Measurements from ENCODE around the gene PPP2R5D.

PPP2R5D gene

DNA sequence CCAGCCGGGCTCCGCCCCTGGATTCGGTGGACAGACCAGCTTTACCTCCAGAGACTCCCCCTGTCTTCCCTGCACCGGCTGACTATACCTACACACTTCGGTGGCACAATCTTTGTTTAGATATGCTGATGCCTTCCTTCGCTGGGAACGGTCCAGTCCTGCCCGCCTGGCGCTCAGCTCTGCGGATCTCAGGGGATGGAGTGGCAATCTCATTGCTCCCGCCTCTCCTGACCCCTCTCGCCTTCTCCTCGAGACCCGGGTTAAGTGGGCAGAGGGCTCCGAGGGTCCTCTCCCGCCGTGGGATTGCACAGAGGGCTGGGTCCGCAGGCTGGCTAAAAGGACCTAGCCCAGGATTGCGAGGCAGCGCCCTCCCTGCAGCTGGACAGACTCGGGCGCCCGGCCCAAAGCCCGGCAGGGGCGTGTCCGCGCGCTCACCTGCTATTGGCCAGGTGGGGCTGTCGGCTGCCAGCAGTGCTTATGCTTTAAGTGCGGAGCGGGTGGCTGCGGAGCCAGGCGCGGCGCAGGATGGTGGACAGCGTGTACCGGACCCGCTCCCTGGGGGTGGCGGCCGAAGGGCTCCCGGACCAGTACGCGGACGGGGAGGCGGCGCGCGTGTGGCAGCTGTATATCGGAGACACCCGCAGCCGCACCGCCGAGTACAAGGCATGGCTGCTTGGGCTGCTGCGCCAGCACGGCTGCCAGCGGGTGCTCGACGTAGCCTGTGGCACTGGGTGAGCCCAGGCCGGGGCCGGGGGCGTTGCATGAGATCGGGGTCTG is 23.9 kb upstream of the PPP2R5D start, which contains the start of gene GNMT:
Gene GNMT (plus strand): TSS at position 512 of the 777 bp plus-strand sequence. CDS start 14 bp downstream, at position 526.
- no peaks in the 10 kb centered on the region for H3K4me1 ChIP-seq (ENCODE audit: low read length)
- H3K27ac ChIP-seq (ENCODE audit: low read length) = no peak within 1 kb of the TSS
- no peaks in the 10 kb centered on the region for H3K36me3 ChIP-seq (replicated peaks; ENCODE audit: low read depth, low read length)
- H3K9me3 ChIP-seq (ENCODE audit: insufficient read depth, low read length) = no peaks in the 10 kb centered on the region
- no peak within 1 kb of the TSS for H3K4me3 ChIP-seq (ENCODE audit: low read length)
- H4K20me1 ChIP-seq (ENCODE audit: insufficient read depth, low read length) = no peaks in the 10 kb centered on the region
- no peaks in the 10 kb centered on the region for H3K79me2 ChIP-seq (ENCODE audit: low read length)
- no peak within 1 kb of the TSS for H3K4me2 ChIP-seq (ENCODE audit: low read length)
- H3K9ac ChIP-seq (ENCODE audit: low read length) = no peak within 1 kb of the TSS
- TF ChIP-seq EZH2phosphoT487 (IDR thresholded peaks at IDR 0.05; ENCODE audit: low read depth) = no peak
- TF ChIP-seq, protein P1, sequence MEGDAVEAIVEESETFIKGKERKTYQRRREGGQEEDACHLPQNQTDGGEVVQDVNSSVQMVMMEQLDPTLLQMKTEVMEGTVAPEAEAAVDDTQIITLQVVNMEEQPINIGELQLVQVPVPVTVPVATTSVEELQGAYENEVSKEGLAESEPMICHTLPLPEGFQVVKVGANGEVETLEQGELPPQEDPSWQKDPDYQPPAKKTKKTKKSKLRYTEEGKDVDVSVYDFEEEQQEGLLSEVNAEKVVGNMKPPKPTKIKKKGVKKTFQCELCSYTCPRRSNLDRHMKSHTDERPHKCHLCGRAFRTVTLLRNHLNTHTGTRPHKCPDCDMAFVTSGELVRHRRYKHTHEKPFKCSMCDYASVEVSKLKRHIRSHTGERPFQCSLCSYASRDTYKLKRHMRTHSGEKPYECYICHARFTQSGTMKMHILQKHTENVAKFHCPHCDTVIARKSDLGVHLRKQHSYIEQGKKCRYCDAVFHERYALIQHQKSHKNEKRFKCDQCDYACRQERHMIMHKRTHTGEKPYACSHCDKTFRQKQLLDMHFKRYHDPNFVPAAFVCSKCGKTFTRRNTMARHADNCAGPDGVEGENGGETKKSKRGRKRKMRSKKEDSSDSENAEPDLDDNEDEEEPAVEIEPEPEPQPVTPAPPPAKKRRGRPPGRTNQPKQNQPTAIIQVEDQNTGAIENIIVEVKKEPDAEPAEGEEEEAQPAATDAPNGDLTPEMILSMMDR (IDR thresholded peaks at IDR 0.05; ENCODE audit: low read depth, low read length) = no peak
- no peaks in the 10 kb centered on the region for H3K27me3 ChIP-seq (ENCODE audit: low read depth, low read length)
- no peak within 1 kb of the TSS for H2AFZ ChIP-seq (ENCODE audit: low read depth, low read length)

DNA sequence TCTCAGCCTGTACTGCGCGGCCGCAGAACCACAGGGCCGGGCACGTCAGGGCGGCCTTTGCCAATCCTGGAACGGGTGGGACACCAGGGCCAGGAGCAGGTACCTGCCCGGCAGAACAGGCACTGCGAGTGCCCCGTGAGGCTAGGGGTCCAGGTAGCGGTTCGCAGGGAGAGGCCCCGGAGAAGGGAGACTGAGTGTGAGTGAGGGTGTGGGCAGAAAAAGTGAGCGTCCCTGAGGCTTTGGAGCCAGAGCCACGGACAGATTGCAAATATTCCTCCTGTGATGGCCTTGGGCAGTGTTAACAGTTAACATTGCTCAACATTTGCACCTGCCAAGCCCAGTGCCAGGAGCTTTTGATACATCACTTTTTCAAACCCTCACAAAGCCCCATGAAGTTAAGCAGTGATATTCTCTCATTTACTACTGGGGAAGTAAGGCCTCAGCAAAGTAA is 23.3 kb upstream of the PPP2R5D start:
- TF ChIP-seq EZH2phosphoT487 (IDR thresholded peaks at IDR 0.05; ENCODE audit: low read depth) = no peak
- TF ChIP-seq, protein P1 (IDR thresholded peaks at IDR 0.05; ENCODE audit: low read depth, low read length) = no peak
- H3K27ac ChIP-seq (ENCODE audit: low read length) = no peak overlapping the region
- no peaks in the 10 kb centered on the region for H3K36me3 ChIP-seq (replicated peaks; ENCODE audit: low read depth, low read length)
- H3K79me2 ChIP-seq (ENCODE audit: low read length) = no peaks in the 10 kb centered on the region
- H3K27me3 ChIP-seq (ENCODE audit: low read depth, low read length) = no peaks in the 10 kb centered on the region
- no peak overlapping the region for H3K4me3 ChIP-seq (ENCODE audit: low read length)
- no peaks in the 10 kb centered on the region for H3K9me3 ChIP-seq (ENCODE audit: insufficient read depth, low read length)
- H3K4me2 ChIP-seq (ENCODE audit: low read length) = no peak overlapping the region
- H3K4me1 ChIP-seq (ENCODE audit: low read length) = no peaks in the 10 kb centered on the region
- H2AFZ ChIP-seq (ENCODE audit: low read depth, low read length) = no peak overlapping the region
- no peaks in the 10 kb centered on the region for H4K20me1 ChIP-seq (ENCODE audit: insufficient read depth, low read length)
- no peak overlapping the region for H3K9ac ChIP-seq (ENCODE audit: low read length)

DNA sequence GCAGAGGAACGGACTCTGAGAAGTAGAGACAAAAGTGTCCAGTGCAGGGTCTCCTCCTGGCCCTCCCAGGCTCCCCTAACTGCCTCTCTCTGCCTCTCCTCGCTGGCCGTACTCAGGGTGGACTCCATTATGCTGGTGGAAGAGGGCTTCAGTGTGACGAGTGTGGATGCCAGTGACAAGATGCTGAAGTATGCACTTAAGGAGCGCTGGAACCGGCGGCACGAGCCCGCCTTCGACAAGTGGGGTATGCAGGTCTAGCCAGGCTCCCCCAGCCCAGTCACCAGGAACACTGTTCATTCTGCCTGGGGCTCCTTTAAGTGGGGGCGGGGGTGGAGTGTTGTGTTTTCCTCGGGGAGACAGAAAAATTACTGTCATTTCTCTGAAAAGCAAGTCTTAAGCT is 22.3 kb upstream of the PPP2R5D start:
- Histone ChIP-seq H3K9me3 (ENCODE audit: insufficient read depth, low read length) (no peaks in the 10 kb centered on the region), H3K27me3 (ENCODE audit: low read depth, low read length) (no peaks in the 10 kb centered on the region), H3K4me3 (ENCODE audit: low read length) (no peak overlapping the region), H3K79me2 (ENCODE audit: low read length) (no peaks in the 10 kb centered on the region), H3K4me1 (ENCODE audit: low read length) (no peaks in the 10 kb centered on the region), H3K4me2 (ENCODE audit: low read length) (no peak overlapping the region), H2AFZ (ENCODE audit: low read depth, low read length) (no peak overlapping the region), H3K36me3 (replicated peaks; ENCODE audit: low read depth, low read length) (no peaks in the 10 kb centered on the region), H3K9ac (ENCODE audit: low read length) (no peak overlapping the region), H3K27ac (ENCODE audit: low read length) (no peak overlapping the region), H4K20me1 (ENCODE audit: insufficient read depth, low read length) (no peaks in the 10 kb centered on the region)
- no peak for TF ChIP-seq EZH2phosphoT487 (IDR thresholded peaks at IDR 0.05; ENCODE audit: low read depth)
- TF ChIP-seq, protein P1 (IDR thresholded peaks at IDR 0.05; ENCODE audit: low read depth, low read length) = no peak

DNA sequence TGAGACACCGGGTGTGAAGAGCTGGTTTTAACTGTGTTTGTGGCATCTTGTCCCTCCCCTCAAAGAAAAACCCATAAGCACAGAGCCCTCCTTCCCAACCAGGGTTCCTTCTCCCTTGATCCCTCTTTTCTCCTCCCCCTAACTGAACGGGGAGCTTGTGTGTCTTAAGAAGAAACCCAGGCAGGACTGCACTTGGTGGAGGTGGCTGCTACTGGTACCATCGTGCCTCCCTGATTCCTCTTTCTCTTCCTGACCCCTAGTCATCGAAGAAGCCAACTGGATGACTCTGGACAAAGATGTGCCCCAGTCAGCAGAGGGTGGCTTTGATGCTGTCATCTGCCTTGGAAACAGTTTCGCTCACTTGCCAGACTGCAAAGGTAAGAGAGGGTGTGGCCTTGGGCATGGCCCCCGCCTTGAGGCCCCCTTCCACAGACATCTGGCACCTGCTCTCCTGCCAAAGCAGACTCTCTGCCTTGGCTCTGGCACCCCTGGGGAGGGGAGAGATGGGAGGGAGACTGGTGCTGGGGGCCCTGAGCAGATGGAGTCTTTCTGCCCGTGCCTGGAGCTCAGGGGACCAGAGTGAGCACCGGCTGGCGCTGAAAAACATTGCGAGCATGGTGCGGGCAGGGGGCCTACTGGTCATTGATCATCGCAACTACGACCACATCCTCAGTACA is 21.7 kb upstream of the PPP2R5D start:
- H2AFZ ChIP-seq (ENCODE audit: low read depth, low read length) = no peak overlapping the region
- no peaks in the 10 kb centered on the region for H3K9me3 ChIP-seq (ENCODE audit: insufficient read depth, low read length)
- H3K79me2 ChIP-seq (ENCODE audit: low read length) = no peaks in the 10 kb centered on the region
- H3K4me1 ChIP-seq (ENCODE audit: low read length) = no peaks in the 10 kb centered on the region
- no peaks in the 10 kb centered on the region for H3K27me3 ChIP-seq (ENCODE audit: low read depth, low read length)
- TF ChIP-seq, protein P1 (IDR thresholded peaks at IDR 0.05; ENCODE audit: low read depth, low read length) = no peak
- TF ChIP-seq EZH2phosphoT487 (IDR thresholded peaks at IDR 0.05; ENCODE audit: low read depth) = no peak
- H4K20me1 ChIP-seq (ENCODE audit: insufficient read depth, low read length) = no peaks in the 10 kb centered on the region
- H3K36me3 ChIP-seq (replicated peaks; ENCODE audit: low read depth, low read length) = no peaks in the 10 kb centered on the region
- H3K4me3 ChIP-seq (ENCODE audit: low read length) = no peak overlapping the region
- H3K9ac ChIP-seq (ENCODE audit: low read length) = no peak overlapping the region
- H3K27ac ChIP-seq (ENCODE audit: low read length) = no peak overlapping the region
- H3K4me2 ChIP-seq (ENCODE audit: low read length) = no peak overlapping the region
